NCI-H1930 (cell line): ENCODE results near the gene EHMT1.

Source experiments
- DNase-seq, 2 experiments: peaks; one replicate each; lab custom pipeline; 2025; lab: John Stamatoyannopoulos, UW

The EHMT1 gene

GRCh38 chr9:137618105-137619067, at the start of gene EHMT1:
Gene EHMT1, plus strand, starts transcription at chr9:137619005. Its CDS starts 24 bp downstream, at chr9:137619029.
- peak; percentile 71 to 91 for DNase-seq

- no peak for DNase-seq
These were observed 49.1 kb upstream of the EHMT1 start for GRCh38 chr9:137569609-137570203.

- no peak for DNase-seq
These were observed 48.2 kb upstream of the EHMT1 start for GRCh38 chr9:137570566-137570965.

GRCh38 chr9:137574192-137574591, 44.6 kb upstream of the EHMT1 start:
- no peak for DNase-seq

GRCh38 chr9:137575364-137575715, 43.5 kb upstream of the EHMT1 start:
- no peak for DNase-seq

GRCh38 chr9:137575716-137576411, 42.9 kb upstream of the EHMT1 start:
- DNase-seq = no peak

- DNase-seq = peak; percentile 88 to 94
These were observed 40.1 kb upstream of the EHMT1 start, which contains the start of gene DPH7 for GRCh38 chr9:137578518-137579258. Gene DPH7, minus strand, starts transcription at chr9:137578925. Its CDS starts 148 bp downstream, at chr9:137578777.

- no peak for DNase-seq
These were observed 39.6 kb upstream of the EHMT1 start for GRCh38 chr9:137579259-137579604.

GRCh38 chr9:137580209-137580953, 38.4 kb upstream of the EHMT1 start:
- no peak for DNase-seq

GRCh38 chr9:137580954-137581322, 37.9 kb upstream of the EHMT1 start:
- DNase-seq = no peak

GRCh38 chr9:137581361-137582285, 37.2 kb upstream of the EHMT1 start:
- DNase-seq = no peak

- no peak for DNase-seq
These were observed 36.4 kb upstream of the EHMT1 start for GRCh38 chr9:137582286-137582860.

GRCh38 chr9:137583347-137583746, 35.5 kb upstream of the EHMT1 start:
- DNase-seq = no peak

GRCh38 chr9:137583957-137584356, 34.8 kb upstream of the EHMT1 start:
- DNase-seq = no peak

- DNase-seq = no peak
These were observed 32.0 kb upstream of the EHMT1 start for GRCh38 chr9:137586854-137587253.

- no peak for DNase-seq
These were observed 30.5 kb upstream of the EHMT1 start for GRCh38 chr9:137588311-137588710.

GRCh38 chr9:137588891-137589290, 29.9 kb upstream of the EHMT1 start:
- no peak for DNase-seq

- no peak for DNase-seq
These were observed 29.2 kb upstream of the EHMT1 start for GRCh38 chr9:137589441-137590122.

- DNase-seq = no peak
These were observed 28.7 kb upstream of the EHMT1 start for GRCh38 chr9:137590123-137590468.
